Measurements from ENCODE around the gene FADS2. TPM values are rescaled to one million over a fixed set of nuclear protein-coding genes. Genes with fewer than 3 reads are reported as not detected.

The FADS2 gene
- total and polyA plus RNA-seq, 9 of the 15 experiments (the other 6 are each of a cell fraction or from before 2014, with no cell fraction given) = 2.9 to 42.8 (median 16.2) TPM

GRCh38 chr11:61841636-61842527 lies 13.8 kb downstream of the FADS2 start (continued):
- TF ChIP-seq NR2F6 (CRISPR knock-in tag; IDR thresholded peaks at IDR 0.05) = no peak
- 0 out of 2 replicates have a peak, but pooled peaks have one; percentile 44 for TF ChIP-seq ATF7 (IDR thresholded peaks at IDR 0.05)
- no peak for TF ChIP-seq FOXP4 (CRISPR knock-in tag; IDR thresholded peaks at IDR 0.05; ENCODE audit: borderline replicate concordance)
- TF ChIP-seq RREB1 (CRISPR knock-in tag; IDR thresholded peaks at IDR 0.05) = no peak
- no peak for TF ChIP-seq STAT5B (CRISPR knock-in tag; IDR thresholded peaks at IDR 0.05)
- TF ChIP-seq SRSF7 (optimal IDR thresholded peaks at IDR 0.05; ENCODE audit: low read depth, low read length) = no peak
- no peak for TF ChIP-seq HEY1 (CRISPR knock-in tag; IDR thresholded peaks at IDR 0.05; ENCODE audit: borderline replicate concordance)
